Peyer's patch (tissue), 4 donors: ENCODE data around the gene PPP2R3C.

Experiments used
- POLR2A ChIP-seq, 2 donors: fragments of 450-650 bp; IDR thresholded peaks; one replicate each; pipeline ENCODE4 v1.5.1; 2017; ENCODE audit warnings: antibody characterized with exemption in 2 of 2, mild to moderate bottlenecking in 2 of 2, moderate library complexity in 2 of 2
- TF ChIP-seq, protein P1 (sequence below), 6 experiments: fragments of 450-650 bp in 4 of 6; fragments of 200-600 bp in 2 of 6; sonication (generic) in 1 of 6; IDR thresholded peaks; one replicate each; pipeline ENCODE4 v1.5.1; 2017 to 2019; ENCODE audit warnings: antibody characterized with exemption in 6 of 6, mild to moderate bottlenecking in 3 of 6, moderate library complexity in 1 of 6

GRCh38 chr14:35164849-35165248 is 43.1 kb upstream of the PPP2R3C start:
- TF ChIP-seq, protein P1, sequence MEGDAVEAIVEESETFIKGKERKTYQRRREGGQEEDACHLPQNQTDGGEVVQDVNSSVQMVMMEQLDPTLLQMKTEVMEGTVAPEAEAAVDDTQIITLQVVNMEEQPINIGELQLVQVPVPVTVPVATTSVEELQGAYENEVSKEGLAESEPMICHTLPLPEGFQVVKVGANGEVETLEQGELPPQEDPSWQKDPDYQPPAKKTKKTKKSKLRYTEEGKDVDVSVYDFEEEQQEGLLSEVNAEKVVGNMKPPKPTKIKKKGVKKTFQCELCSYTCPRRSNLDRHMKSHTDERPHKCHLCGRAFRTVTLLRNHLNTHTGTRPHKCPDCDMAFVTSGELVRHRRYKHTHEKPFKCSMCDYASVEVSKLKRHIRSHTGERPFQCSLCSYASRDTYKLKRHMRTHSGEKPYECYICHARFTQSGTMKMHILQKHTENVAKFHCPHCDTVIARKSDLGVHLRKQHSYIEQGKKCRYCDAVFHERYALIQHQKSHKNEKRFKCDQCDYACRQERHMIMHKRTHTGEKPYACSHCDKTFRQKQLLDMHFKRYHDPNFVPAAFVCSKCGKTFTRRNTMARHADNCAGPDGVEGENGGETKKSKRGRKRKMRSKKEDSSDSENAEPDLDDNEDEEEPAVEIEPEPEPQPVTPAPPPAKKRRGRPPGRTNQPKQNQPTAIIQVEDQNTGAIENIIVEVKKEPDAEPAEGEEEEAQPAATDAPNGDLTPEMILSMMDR (IDR thresholded peaks at IDR 0.05), result no peak
- no peak for TF ChIP-seq POLR2A (IDR thresholded peaks at IDR 0.05)
